ENCODE measurements around the gene OR2T10. TPM values are rescaled to one million over a fixed set of nuclear protein-coding genes. Genes with fewer than 3 reads are reported as not detected.

Gene OR2T10
- total and polyA plus RNA-seq, 4 experiments from 2014 or later = not detected

GRCh38 chr1:248631354-248632008 lies 34.0 kb upstream of the OR2T10 start:
- Histone ChIP-seq H3K27me3 (ENCODE audit: insufficient read depth, low read length) (no peaks in the 10 kb centered on the region), H3K36me3 (ENCODE audit: insufficient read depth, low read length) (no peaks in the 10 kb centered on the region), H3K4me3 (ENCODE audit: low read length in 2 of 2) (no peak overlapping the region), H3K4me1 (ENCODE audit: insufficient read depth, low read length) (no peaks in the 10 kb centered on the region), H3K9me3 (ENCODE audit: control insufficient read depth in 1 of 2, low read length in 2 of 2) (no peaks in the 10 kb centered on the region), H3K27ac (ENCODE audit: low read depth, low read length) (no peak overlapping the region)
- ChIA-PET POLR2A (ENCODE audit: partially characterized antibody) (no interaction called here), CTCF (ENCODE audit: partially characterized antibody) (no interaction called here)
- DNase-seq = no peak
- intact Hi-C loops (cut with micrococcal nuclease) = no loop called here
- Mint-ChIP-seq H3K4me1 (no peaks in the 10 kb centered on the region), H3K9me3 (peaks cover 0 to 1% (median 0%) of the 10 kb centered on the region in 8 donors), H3K4me3 (no peak overlapping the region), H3K27me3 (no peaks in the 10 kb centered on the region), H3K36me3 (no peaks in the 10 kb centered on the region), H3K27ac (no peak overlapping the region)

GRCh38 chr1:248630551-248630950 lies 33.1 kb upstream of the OR2T10 start:
- Histone ChIP-seq H3K4me1 (ENCODE audit: insufficient read depth, low read length) (no peaks in the 10 kb centered on the region), H3K27me3 (ENCODE audit: insufficient read depth, low read length) (no peaks in the 10 kb centered on the region), H3K27ac (ENCODE audit: low read depth, low read length) (no peak overlapping the region), H3K4me3 (ENCODE audit: low read length in 2 of 2) (no peak overlapping the region), H3K36me3 (ENCODE audit: insufficient read depth, low read length) (no peaks in the 10 kb centered on the region), H3K9me3 (ENCODE audit: control insufficient read depth in 1 of 2, low read length in 2 of 2) (no peaks in the 10 kb centered on the region)
- intact Hi-C loops (cut with micrococcal nuclease) = no loop called here
- no peaks in the 10 kb centered on the region for H3K27me3 Mint-ChIP-seq
- H3K36me3 Mint-ChIP-seq = no peaks in the 10 kb centered on the region
- ChIA-PET POLR2A (ENCODE audit: partially characterized antibody) (no interaction called here), CTCF (ENCODE audit: partially characterized antibody) (no interaction called here)
- H3K4me3 Mint-ChIP-seq = no peak overlapping the region
- no peak for DNase-seq
- H3K4me1 Mint-ChIP-seq = no peaks in the 10 kb centered on the region
- H3K9me3 Mint-ChIP-seq = peaks cover 0 to 1% (median 0%) of the 10 kb centered on the region in 8 donors
- no peak overlapping the region for H3K27ac Mint-ChIP-seq

GRCh38 chr1:248627971-248628844 lies 30.7 kb upstream of the OR2T10 start:
- ChIA-PET CTCF (ENCODE audit: partially characterized antibody) (no interaction called here), POLR2A (ENCODE audit: partially characterized antibody) (no interaction called here)
- Mint-ChIP-seq H3K27me3 (no peaks in the 10 kb centered on the region), H3K4me1 (no peaks in the 10 kb centered on the region), H3K36me3 (no peaks in the 10 kb centered on the region), H3K4me3 (no peak overlapping the region), H3K27ac (no peak overlapping the region), H3K9me3 (peaks cover 0 to 1% (median 0%) of the 10 kb centered on the region in 8 donors)
- DNase-seq = no peak
- Histone ChIP-seq H3K27ac (ENCODE audit: low read depth, low read length) (no peak overlapping the region), H3K4me3 (ENCODE audit: low read length in 2 of 2) (no peak overlapping the region), H3K27me3 (ENCODE audit: insufficient read depth, low read length) (no peaks in the 10 kb centered on the region), H3K4me1 (ENCODE audit: insufficient read depth, low read length) (no peaks in the 10 kb centered on the region), H3K36me3 (ENCODE audit: insufficient read depth, low read length) (no peaks in the 10 kb centered on the region), H3K9me3 (ENCODE audit: control insufficient read depth in 1 of 2, low read length in 2 of 2) (no peaks in the 10 kb centered on the region)
- intact Hi-C loops (cut with micrococcal nuclease) = no loop called here

GRCh38 chr1:248625971-248626370 lies 28.5 kb upstream of the OR2T10 start:
- Mint-ChIP-seq H3K27me3 (no peaks in the 10 kb centered on the region), H3K27ac (no peak overlapping the region), H3K36me3 (no peaks in the 10 kb centered on the region), H3K4me3 (no peak overlapping the region), H3K9me3 (peaks cover 0 to 1% (median 0%) of the 10 kb centered on the region in 8 donors), H3K4me1 (no peaks in the 10 kb centered on the region)
- POLR2A ChIA-PET (ENCODE audit: partially characterized antibody) = no interaction called here
- Histone ChIP-seq H3K36me3 (ENCODE audit: insufficient read depth, low read length) (no peaks in the 10 kb centered on the region), H3K27ac (ENCODE audit: low read depth, low read length) (no peak overlapping the region), H3K4me3 (ENCODE audit: low read length in 2 of 2) (no peak overlapping the region), H3K27me3 (ENCODE audit: insufficient read depth, low read length) (no peaks in the 10 kb centered on the region), H3K4me1 (ENCODE audit: insufficient read depth, low read length) (no peaks in the 10 kb centered on the region), H3K9me3 (ENCODE audit: control insufficient read depth in 1 of 2, low read length in 2 of 2) (no peaks in the 10 kb centered on the region)
- CTCF ChIA-PET (ENCODE audit: partially characterized antibody) = no interaction called here
- no peak for DNase-seq
- intact Hi-C loops (cut with micrococcal nuclease) = no loop called here

- intact Hi-C loops (cut with micrococcal nuclease) = no loop called here
- H3K4me1 Mint-ChIP-seq = no peaks in the 10 kb centered on the region
- no peaks in the 10 kb centered on the region for H3K36me3 Mint-ChIP-seq
- H3K4me3 Mint-ChIP-seq = no peak overlapping the region
- CTCF ChIA-PET (ENCODE audit: partially characterized antibody) = no interaction called here
- Histone ChIP-seq H3K9me3 (ENCODE audit: control insufficient read depth in 1 of 2, low read length in 2 of 2) (no peaks in the 10 kb centered on the region), H3K27me3 (ENCODE audit: insufficient read depth, low read length) (no peaks in the 10 kb centered on the region), H3K27ac (ENCODE audit: low read depth, low read length) (no peak overlapping the region), H3K4me3 (ENCODE audit: low read length in 2 of 2) (no peak overlapping the region), H3K36me3 (ENCODE audit: insufficient read depth, low read length) (no peaks in the 10 kb centered on the region), H3K4me1 (ENCODE audit: insufficient read depth, low read length) (no peaks in the 10 kb centered on the region)
- peaks cover 0 to 1% (median 0%) of the 10 kb centered on the region in 8 donors for H3K9me3 Mint-ChIP-seq
- H3K27ac Mint-ChIP-seq = no peak overlapping the region
- no peak for DNase-seq
- POLR2A ChIA-PET (ENCODE audit: partially characterized antibody) = no interaction called here
- no peaks in the 10 kb centered on the region for H3K27me3 Mint-ChIP-seq
Observed at GRCh38 chr1:248625166-248625565, 27.7 kb upstream of the OR2T10 start.

- ChIA-PET CTCF (ENCODE audit: partially characterized antibody) (interaction anchor here (1.1 to 2.9 kb wide), 3 partner anchors 11 to 188 kb away, joined by 3 to 12 read pairs (median 3); no protein-coding TSS in a partner anchor), POLR2A (ENCODE audit: partially characterized antibody) (no interaction called here)
- H3K27ac Mint-ChIP-seq = no peak overlapping the region
- H3K9me3 Mint-ChIP-seq = no peaks in the 10 kb centered on the region
- H3K27me3 Mint-ChIP-seq = no peaks in the 10 kb centered on the region
- H3K27me3 ChIP-seq (ENCODE audit: insufficient read depth, low read length) = no peaks in the 10 kb centered on the region
- no peak overlapping the region for H3K27ac ChIP-seq (ENCODE audit: low read depth, low read length)
- no peak overlapping the region for H3K4me3 Mint-ChIP-seq
- H3K9me3 ChIP-seq (ENCODE audit: control insufficient read depth in 1 of 2, low read length in 2 of 2) = no peaks in the 10 kb centered on the region
- H3K36me3 Mint-ChIP-seq = no peaks in the 10 kb centered on the region
- no peaks in the 10 kb centered on the region for H3K36me3 ChIP-seq (ENCODE audit: insufficient read depth, low read length)
- peak in 4 of 5 donors; percentile 3 to 26 (median 16) for DNase-seq
- no peaks in the 10 kb centered on the region for H3K4me1 ChIP-seq (ENCODE audit: insufficient read depth, low read length)
- intact Hi-C loops (cut with micrococcal nuclease) = loop anchor here (1.0 kb wide), 2 partner anchors 64 to 185 kb away; no protein-coding TSS in a partner anchor
- H3K4me3 ChIP-seq (ENCODE audit: low read length in 2 of 2) = no peak overlapping the region
- H3K4me1 Mint-ChIP-seq = peaks cover 0 to 7% (median 3%) of the 10 kb centered on the region in 4 donors
Observed at GRCh38 chr1:248622570-248623001, 25.1 kb upstream of the OR2T10 start.

GRCh38 chr1:248621770-248622169 lies 24.3 kb upstream of the OR2T10 start:
- Histone ChIP-seq H3K27me3 (ENCODE audit: insufficient read depth, low read length) (no peaks in the 10 kb centered on the region), H3K4me3 (ENCODE audit: low read length in 2 of 2) (no peak overlapping the region), H3K36me3 (ENCODE audit: insufficient read depth, low read length) (no peaks in the 10 kb centered on the region), H3K9me3 (ENCODE audit: control insufficient read depth in 1 of 2, low read length in 2 of 2) (no peaks in the 10 kb centered on the region), H3K27ac (ENCODE audit: low read depth, low read length) (no peak overlapping the region), H3K4me1 (ENCODE audit: insufficient read depth, low read length) (no peaks in the 10 kb centered on the region)
- Mint-ChIP-seq H3K9me3 (no peaks in the 10 kb centered on the region), H3K27me3 (no peaks in the 10 kb centered on the region), H3K36me3 (no peaks in the 10 kb centered on the region), H3K4me3 (no peak overlapping the region), H3K27ac (no peak overlapping the region), H3K4me1 (peaks cover 0 to 7% (median 3%) of the 10 kb centered on the region in 4 donors)
- intact Hi-C loops (cut with micrococcal nuclease) = loop anchor here (1.0 kb wide), 2 partner anchors 65 to 186 kb away; no protein-coding TSS in a partner anchor
- no peak for DNase-seq
- ChIA-PET CTCF (ENCODE audit: partially characterized antibody) (interaction anchor here (1.4 to 2.9 kb wide), 2 partner anchors 10 to 185 kb away, joined by 3 to 12 read pairs; no protein-coding TSS in a partner anchor), POLR2A (ENCODE audit: partially characterized antibody) (no interaction called here)

Measured in CD4-positive, alpha-beta memory T cell (primary cell).